ENCODE data around the gene RNASE4.

DNA sequence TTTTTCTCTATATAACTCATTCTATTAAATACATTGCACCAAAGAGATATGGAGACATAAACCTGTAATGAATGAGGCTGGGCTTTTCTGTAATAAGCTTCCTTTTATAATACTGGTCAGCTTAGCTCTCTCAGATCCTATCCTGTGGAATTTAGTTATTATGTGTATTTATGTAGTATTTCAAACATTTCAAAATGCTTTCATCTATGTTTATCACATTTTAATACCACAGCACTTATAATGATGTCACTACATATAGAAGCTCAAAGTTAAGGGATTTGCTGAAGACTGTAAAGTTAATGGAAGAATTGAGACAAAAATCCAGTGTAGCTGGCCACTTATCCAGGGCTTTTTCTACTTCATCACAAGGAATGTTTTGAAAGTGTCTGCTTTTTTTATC lies 15.6 kb downstream of the RNASE4 start:
- TF ChIP-seq, protein P1, sequence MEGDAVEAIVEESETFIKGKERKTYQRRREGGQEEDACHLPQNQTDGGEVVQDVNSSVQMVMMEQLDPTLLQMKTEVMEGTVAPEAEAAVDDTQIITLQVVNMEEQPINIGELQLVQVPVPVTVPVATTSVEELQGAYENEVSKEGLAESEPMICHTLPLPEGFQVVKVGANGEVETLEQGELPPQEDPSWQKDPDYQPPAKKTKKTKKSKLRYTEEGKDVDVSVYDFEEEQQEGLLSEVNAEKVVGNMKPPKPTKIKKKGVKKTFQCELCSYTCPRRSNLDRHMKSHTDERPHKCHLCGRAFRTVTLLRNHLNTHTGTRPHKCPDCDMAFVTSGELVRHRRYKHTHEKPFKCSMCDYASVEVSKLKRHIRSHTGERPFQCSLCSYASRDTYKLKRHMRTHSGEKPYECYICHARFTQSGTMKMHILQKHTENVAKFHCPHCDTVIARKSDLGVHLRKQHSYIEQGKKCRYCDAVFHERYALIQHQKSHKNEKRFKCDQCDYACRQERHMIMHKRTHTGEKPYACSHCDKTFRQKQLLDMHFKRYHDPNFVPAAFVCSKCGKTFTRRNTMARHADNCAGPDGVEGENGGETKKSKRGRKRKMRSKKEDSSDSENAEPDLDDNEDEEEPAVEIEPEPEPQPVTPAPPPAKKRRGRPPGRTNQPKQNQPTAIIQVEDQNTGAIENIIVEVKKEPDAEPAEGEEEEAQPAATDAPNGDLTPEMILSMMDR (IDR thresholded peaks at IDR 0.05) = no peak
- TF ChIP-seq POLR2AphosphoS5 (IDR thresholded peaks at IDR 0.05) = no peak

Measured in prostate gland (tissue), 2 donors.